PC-9 (cell line): ENCODE measurements around the gene SFTPA2. TPM values are rescaled to one million over a fixed set of nuclear protein-coding genes. Genes with fewer than 3 reads are reported as not detected.

Source experiments
- Bru-seq: library from RNA; stranded (reverse); fragments of 400-500 nt; gene quantifications from one replicate; lab custom pipeline; 2021; lab: Mats Ljungman, UMichigan
- BruChase-seq, 2 experiments: library from RNA; stranded (reverse); fragments of 400-500 nt; gene quantifications; one replicate each; lab custom pipeline; 2021; lab: Mats Ljungman, UMichigan
- BruUV-seq: library from RNA; stranded (reverse); fragments of 400-500 nt; replicated peaks from 2 replicates; lab custom pipeline; 2021; lab: Mats Ljungman, UMichigan
- CTCF ChIA-PET: fragments of 300-600 bp; sonication (Branson Sonifier 250); formaldehyde crosslinking; loops from one replicate; lab custom pipeline; 2022; ENCODE audit warnings: antibody characterized with exemption; lab: Charles Lee
- POLR2A ChIA-PET: fragments of 300-600 bp; sonication (Branson Sonifier 250); formaldehyde crosslinking; loops from one replicate; lab custom pipeline; 2022; ENCODE audit warnings: antibody characterized with exemption; ENCODE audit not compliant: unreplicated experiment; lab: Charles Lee
- DNase-seq, 2 experiments: peaks; one replicate each; pipeline versions ENCODE4 v3.0.0 to v3.0.0-alpha.2; 2015 to 2022; ENCODE audit warnings: mixed read lengths in 1 of 2
- H2AFZ ChIP-seq: fragments of 200-600 bp; sonication (generic); 2 replicates; pipeline ENCODE4 v1.8.1; 2017; ENCODE audit warnings: antibody characterized with exemption
- H3F3A ChIP-seq: fragments of 200-600 bp; sonication (generic); 2 replicates; pipeline ENCODE4 v1.8.1; 2017; ENCODE audit warnings: antibody characterized with exemption, mild to moderate bottlenecking, low read depth; ENCODE audit not compliant: insufficient read depth
- H3K27ac ChIP-seq: fragments of 200-600 bp; sonication (generic); 2 replicates; pipeline ENCODE4 v1.6.1; 2016; ENCODE audit warnings: mixed run types
- H3K27me3 ChIP-seq: fragments of 200-600 bp; sonication (generic); 2 replicates; pipeline ENCODE4 v1.6.1; 2016; ENCODE audit warnings: low read depth, mixed run types; ENCODE audit not compliant: insufficient read depth
- H3K36me3 ChIP-seq: fragments of 200-600 bp; sonication (generic); 2 replicates; pipeline ENCODE4 v1.6.1; 2016; ENCODE audit warnings: low read depth, mixed run types
- H3K4me1 ChIP-seq: fragments of 200-600 bp; sonication (generic); replicated peaks from 2 replicates; pipeline ENCODE4 v1.6.1; 2016; ENCODE audit warnings: mixed run types; ENCODE audit not compliant: insufficient read depth
- H3K4me2 ChIP-seq: fragments of 200-600 bp; sonication (generic); 2 replicates; pipeline ENCODE4 v1.6.1; 2017; ENCODE audit warnings: mixed run types
- H3K4me3 ChIP-seq: fragments of 200-600 bp; sonication (generic); 2 replicates; pipeline ENCODE4 v1.6.1; 2016; ENCODE audit warnings: mixed run types
- H3K79me2 ChIP-seq: fragments of 200-600 bp; sonication (generic); 2 replicates; pipeline ENCODE4 v1.6.1; 2017; ENCODE audit warnings: low read depth, mixed run types
- H3K9me2 ChIP-seq: fragments of 200-600 bp; sonication (generic); 2 replicates; pipeline ENCODE4 v1.8.1; 2017; ENCODE audit warnings: mild to moderate bottlenecking; ENCODE audit not compliant: insufficient read depth
- H3K9me3 ChIP-seq: fragments of 200-600 bp; sonication (generic); 2 replicates; pipeline ENCODE4 v1.8.1; 2016; ENCODE audit warnings: low read depth; ENCODE audit not compliant: insufficient read depth
- H4K20me1 ChIP-seq: fragments of 200-600 bp; sonication (generic); 2 replicates; pipeline ENCODE4 v1.8.1; 2017; ENCODE audit not compliant: insufficient read depth
- EZH2 ChIP-seq: fragments of 200-600 bp; sonication (generic); IDR thresholded peaks from 2 replicates; pipeline ENCODE4 v1.8.0; 2017; ENCODE audit warnings: antibody characterized with exemption, low read depth
- intact Hi-C: fragments of 100-400 bp; cut with micrococcal nuclease; formaldehyde crosslinking; loops from one replicate; pipeline ENCODE4 v1.10.0; 2022; ENCODE audit not compliant: unreplicated experiment
- long read RNA-seq: library from polyadenylated mRNA; stranded (forward); transcript quantifications from one replicate; pipeline ENCODE4 v2.0.0, GENCODE V29; 2022
- total RNA-seq: library from RNA; stranded (reverse); gene quantifications from 2 replicates; pipeline ENCODE4 v1.2.3, GENCODE V29; 2021
- TF ChIP-seq, protein P1 (sequence below): fragments of 200-600 bp; sonication (generic); conservative IDR thresholded peaks from 2 replicates; pipeline ENCODE4 v1.6.1; 2017; ENCODE audit warnings: mixed run types, antibody characterized with exemption, mild to moderate bottlenecking, moderate library complexity

Gene SFTPA2
- total RNA-seq (not detected in 2 replicates), Bru-seq, nascent RNA (not detected), BruChase-seq, experiment 1, labeled RNA remaining after a 2-hour chase (not detected), BruChase-seq, experiment 2, labeled RNA remaining after a 6-hour chase (not detected)
- long read RNA-seq: 0 reads

DNA sequence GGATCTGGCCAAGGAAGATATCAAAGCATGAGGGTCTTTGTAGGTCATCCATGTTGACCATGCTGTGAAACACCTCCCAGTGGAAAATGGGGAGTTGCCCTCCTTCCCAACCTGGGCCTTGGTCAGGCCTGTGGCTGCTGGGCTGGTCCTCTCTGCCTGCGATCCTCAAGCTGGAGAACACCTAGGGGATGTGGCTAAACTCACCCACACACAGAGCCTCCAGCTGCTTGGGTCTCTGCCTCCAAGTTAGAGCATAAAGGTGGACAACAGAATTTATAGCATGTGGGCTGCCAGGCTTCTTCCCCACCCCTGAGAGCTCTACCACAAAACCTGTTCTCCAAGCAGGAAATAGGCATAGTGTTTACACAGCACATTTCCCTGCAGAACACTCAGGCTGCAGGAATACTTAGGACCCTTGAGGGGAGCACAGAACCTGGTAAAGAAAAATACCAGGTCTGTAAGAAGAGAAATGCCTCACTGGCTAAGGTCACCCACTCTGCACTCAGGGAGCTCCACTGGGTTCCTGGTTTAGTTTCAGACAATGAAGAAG is at the start of gene SFTPA2:
Gene SFTPA2, minus strand, starts transcription at position 248 of the 550 bp plus-strand sequence. CDS start 924 bp downstream, outside the sequence.
- Histone ChIP-seq H3K4me2 (peak within 1 kb of the TSS; percentile 23; the same call in 1 of the 2 replicates), H3K9me3 (no peaks in the 10 kb centered on the region), H3K9me2 (no peaks in the 10 kb centered on the region), H4K20me1 (no peaks in the 10 kb centered on the region), H3K36me3 (no peaks in the 10 kb centered on the region), H3K27me3 (peaks cover 28% of the 10 kb centered on the region), H3F3A (no peaks in the 10 kb centered on the region), H3K4me1 (peaks cover 8% of the 10 kb centered on the region), H2AFZ (no peak within 1 kb of the TSS), H3K79me2 (no peaks in the 10 kb centered on the region), H3K27ac (no peak within 1 kb of the TSS), H3K4me3 (no peak within 1 kb of the TSS)
- peak in 1 of 2 experiments; percentile 52 for DNase-seq
- TF ChIP-seq EZH2: no peak
- TF ChIP-seq, protein P1, sequence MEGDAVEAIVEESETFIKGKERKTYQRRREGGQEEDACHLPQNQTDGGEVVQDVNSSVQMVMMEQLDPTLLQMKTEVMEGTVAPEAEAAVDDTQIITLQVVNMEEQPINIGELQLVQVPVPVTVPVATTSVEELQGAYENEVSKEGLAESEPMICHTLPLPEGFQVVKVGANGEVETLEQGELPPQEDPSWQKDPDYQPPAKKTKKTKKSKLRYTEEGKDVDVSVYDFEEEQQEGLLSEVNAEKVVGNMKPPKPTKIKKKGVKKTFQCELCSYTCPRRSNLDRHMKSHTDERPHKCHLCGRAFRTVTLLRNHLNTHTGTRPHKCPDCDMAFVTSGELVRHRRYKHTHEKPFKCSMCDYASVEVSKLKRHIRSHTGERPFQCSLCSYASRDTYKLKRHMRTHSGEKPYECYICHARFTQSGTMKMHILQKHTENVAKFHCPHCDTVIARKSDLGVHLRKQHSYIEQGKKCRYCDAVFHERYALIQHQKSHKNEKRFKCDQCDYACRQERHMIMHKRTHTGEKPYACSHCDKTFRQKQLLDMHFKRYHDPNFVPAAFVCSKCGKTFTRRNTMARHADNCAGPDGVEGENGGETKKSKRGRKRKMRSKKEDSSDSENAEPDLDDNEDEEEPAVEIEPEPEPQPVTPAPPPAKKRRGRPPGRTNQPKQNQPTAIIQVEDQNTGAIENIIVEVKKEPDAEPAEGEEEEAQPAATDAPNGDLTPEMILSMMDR: no peak
- no TSS peak for BruUV-seq
- intact Hi-C loops: loop anchor here (5.0 to 10.0 kb wide), 2 partner anchors 487 to 705 kb away; no protein-coding TSS in a partner anchor
- POLR2A ChIA-PET: no interaction called here
- CTCF ChIA-PET: no interaction called here

DNA sequence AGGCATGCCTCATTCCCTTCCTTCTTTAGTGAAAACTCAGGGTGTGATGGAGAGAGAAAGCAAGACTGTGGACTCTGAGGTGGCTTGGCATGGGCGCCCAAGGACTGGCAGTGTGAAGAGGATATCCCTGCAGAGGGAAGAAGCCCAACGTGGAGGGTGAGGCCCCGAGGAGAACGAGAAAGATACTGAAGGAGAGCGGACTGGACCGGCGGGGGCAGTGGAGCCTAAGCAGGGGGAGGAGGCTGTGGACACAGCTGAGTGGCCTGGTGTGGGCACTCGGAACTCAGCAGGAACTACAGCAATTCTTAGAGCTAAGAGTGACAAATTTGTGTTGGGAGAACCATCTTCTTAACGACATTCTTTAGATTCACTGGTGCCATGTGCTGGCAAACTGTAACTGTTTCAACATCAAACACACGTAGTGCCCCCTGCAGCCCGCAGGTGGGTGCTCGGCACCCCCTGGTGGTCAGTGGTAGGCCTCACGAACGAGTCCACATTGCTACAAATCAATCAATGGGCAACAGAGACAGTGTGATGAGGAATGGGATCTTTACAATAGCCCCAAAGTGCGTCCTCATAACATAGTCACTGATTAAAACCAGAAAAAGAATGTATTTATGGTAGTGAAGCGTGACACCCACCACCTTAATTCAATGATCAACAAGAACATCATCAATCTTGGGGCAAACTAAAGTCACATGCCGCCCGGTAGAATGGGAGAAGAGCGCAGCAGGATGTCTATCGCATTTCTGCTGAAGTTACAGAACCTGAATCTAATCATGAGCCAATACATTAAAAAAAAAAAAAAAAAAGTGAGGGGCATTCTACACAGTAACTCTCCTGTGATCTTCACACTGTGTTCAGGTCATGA is 48.5 kb upstream of the SFTPA2 start:
- no peak for DNase-seq
- ChIA-PET CTCF (no interaction called here), POLR2A (no interaction called here)
- intact Hi-C loops: no loop called here
- Histone ChIP-seq H3K9me2 (no peaks in the 10 kb centered on the region), H3K36me3 (no peaks in the 10 kb centered on the region), H2AFZ (no peak overlapping the region), H3K4me2 (no peak overlapping the region), H3F3A (no peaks in the 10 kb centered on the region), H3K9me3 (no peaks in the 10 kb centered on the region), H3K79me2 (no peaks in the 10 kb centered on the region), H4K20me1 (no peaks in the 10 kb centered on the region), H3K4me1 (no peaks in the 10 kb centered on the region), H3K27ac (no peak overlapping the region), H3K27me3 (peaks cover 35% of the 10 kb centered on the region; the same call in 1 of the 2 replicates), H3K4me3 (no peak overlapping the region)
- no TSS peak for BruUV-seq
- TF ChIP-seq, protein P1: peak; percentile 63
- no peak for TF ChIP-seq EZH2

DNA sequence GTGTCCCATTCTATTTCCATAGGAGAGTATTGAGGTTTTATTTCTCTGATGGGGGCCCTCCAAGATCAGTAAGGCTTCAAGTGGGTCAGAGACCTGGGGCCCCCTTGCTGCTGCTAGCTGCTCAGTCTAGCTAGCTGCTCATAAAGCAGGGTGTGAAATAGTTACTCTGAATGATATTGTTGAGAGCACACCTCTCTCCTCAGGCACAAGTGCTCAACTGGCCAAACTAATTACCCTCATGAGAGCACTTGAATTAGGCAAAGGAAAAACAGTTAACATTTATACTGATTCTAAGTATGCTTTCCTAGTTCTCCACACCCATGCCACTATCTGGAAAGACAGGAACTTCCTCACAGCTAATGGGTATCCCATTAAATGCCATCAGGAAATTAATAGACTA is 45.1 kb upstream of the SFTPA2 start:
- Histone ChIP-seq H4K20me1 (no peaks in the 10 kb centered on the region), H3F3A (no peaks in the 10 kb centered on the region), H3K4me3 (no peak overlapping the region), H3K4me2 (no peak overlapping the region), H3K4me1 (no peaks in the 10 kb centered on the region), H3K9me3 (no peaks in the 10 kb centered on the region), H3K27me3 (peaks cover 46% of the 10 kb centered on the region), H3K36me3 (no peaks in the 10 kb centered on the region), H3K27ac (no peak overlapping the region), H2AFZ (no peak overlapping the region), H3K79me2 (no peaks in the 10 kb centered on the region), H3K9me2 (no peaks in the 10 kb centered on the region)
- no peak for DNase-seq
- BruUV-seq: no TSS peak
- intact Hi-C loops: no loop called here
- CTCF ChIA-PET: no interaction called here
- TF ChIP-seq EZH2: no peak
- POLR2A ChIA-PET: no interaction called here
